ENCODE data around the gene C21orf58. TPM values are rescaled to one million over a fixed set of nuclear protein-coding genes. Genes with fewer than 3 reads are reported as not detected.

Gene C21orf58
- total RNA-seq, 1 donor from 2014 or later, result 12.1 TPM

- DNase-seq (ENCODE audit: low read depth), result no peak
- no peak overlapping the region for H3K4me3 ChIP-seq (ENCODE audit: low read depth, low read length)
- no peak for TF ChIP-seq CTCF (conservative IDR thresholded peaks at IDR 0.05; ENCODE audit: low read depth, low read length)
Observed at GRCh38 chr21:46274797-46275390, 48.8 kb downstream of the C21orf58 start.

DNA sequence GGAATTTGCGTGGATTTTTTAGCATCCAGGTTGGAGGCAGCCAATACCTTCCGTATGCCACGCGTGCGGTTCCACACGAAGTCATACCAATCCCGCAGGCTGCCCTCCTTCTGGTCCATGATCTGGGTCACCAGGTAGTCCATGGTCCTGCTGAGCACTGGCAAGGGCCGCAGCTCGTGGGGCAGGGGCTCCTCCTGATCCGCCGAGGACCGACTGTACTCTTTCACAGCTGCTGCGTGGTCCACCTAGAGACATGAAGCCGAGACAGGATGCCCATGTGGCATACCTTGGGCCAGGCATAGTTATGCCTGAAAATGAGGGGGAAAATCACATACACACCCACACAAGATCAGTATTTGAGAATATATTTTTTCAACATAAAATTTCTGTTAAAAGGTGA is 50.3 kb downstream of the C21orf58 start:
- H3K4me3 ChIP-seq (ENCODE audit: low read depth, low read length), result no peak overlapping the region
- TF ChIP-seq CTCF (conservative IDR thresholded peaks at IDR 0.05; ENCODE audit: low read depth, low read length), result no peak
- DNase-seq (ENCODE audit: low read depth), result no peak

DNA sequence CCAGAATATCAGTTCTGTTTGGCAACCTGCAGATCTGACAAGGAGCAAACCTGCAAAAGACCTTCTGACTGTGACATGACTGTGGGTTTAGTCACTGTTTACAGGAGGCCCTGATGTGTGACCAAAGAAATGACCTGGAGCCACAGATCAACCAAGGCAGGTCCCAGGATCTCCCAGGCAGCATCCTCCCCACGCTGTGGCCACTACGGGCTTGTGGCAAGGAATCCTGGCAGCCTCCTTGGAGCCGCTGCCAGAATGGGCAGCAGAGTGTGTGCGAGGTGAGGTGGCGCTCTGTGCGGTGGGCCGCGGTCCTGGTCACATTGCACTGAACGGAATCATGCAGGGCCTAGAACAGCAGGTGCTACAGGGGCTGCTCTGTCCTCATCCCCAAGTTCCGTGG is 54.2 kb downstream of the C21orf58 start:
- no peak for TF ChIP-seq CTCF (conservative IDR thresholded peaks at IDR 0.05; ENCODE audit: low read depth, low read length)
- no peak overlapping the region for H3K4me3 ChIP-seq (ENCODE audit: low read depth, low read length)
- DNase-seq (ENCODE audit: low read depth), result peak; percentile 89

- DNase-seq (ENCODE audit: low read depth), result no peak
- H3K4me3 ChIP-seq (ENCODE audit: low read depth, low read length), result no peak overlapping the region
- TF ChIP-seq CTCF (conservative IDR thresholded peaks at IDR 0.05; ENCODE audit: low read depth, low read length), result no peak
Observed at GRCh38 chr21:46268371-46268770, 55.3 kb downstream of the C21orf58 start.

DNA sequence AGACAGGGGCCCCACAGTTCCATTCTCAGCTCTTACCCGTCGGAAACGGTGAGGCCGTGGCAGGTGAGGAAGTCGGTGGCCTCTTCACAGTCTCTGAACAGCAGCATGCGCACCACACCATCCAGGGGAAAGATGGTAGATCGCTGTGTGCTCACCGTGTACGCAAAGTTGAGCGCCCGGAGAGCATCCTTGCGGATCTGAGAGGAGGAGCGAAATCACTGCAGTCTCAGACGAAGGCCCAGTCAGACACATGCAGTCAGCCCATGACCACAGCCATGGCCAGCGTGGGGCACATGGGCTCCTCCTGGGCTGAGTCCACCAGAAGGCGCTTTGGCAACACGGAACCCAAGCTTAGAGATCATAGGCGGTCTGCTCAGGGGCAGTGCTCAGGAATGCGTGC is 56.7 kb downstream of the C21orf58 start:
- DNase-seq (ENCODE audit: low read depth), result no peak
- no peak overlapping the region for H3K4me3 ChIP-seq (ENCODE audit: low read depth, low read length)
- no peak for TF ChIP-seq CTCF (conservative IDR thresholded peaks at IDR 0.05; ENCODE audit: low read depth, low read length)

DNA sequence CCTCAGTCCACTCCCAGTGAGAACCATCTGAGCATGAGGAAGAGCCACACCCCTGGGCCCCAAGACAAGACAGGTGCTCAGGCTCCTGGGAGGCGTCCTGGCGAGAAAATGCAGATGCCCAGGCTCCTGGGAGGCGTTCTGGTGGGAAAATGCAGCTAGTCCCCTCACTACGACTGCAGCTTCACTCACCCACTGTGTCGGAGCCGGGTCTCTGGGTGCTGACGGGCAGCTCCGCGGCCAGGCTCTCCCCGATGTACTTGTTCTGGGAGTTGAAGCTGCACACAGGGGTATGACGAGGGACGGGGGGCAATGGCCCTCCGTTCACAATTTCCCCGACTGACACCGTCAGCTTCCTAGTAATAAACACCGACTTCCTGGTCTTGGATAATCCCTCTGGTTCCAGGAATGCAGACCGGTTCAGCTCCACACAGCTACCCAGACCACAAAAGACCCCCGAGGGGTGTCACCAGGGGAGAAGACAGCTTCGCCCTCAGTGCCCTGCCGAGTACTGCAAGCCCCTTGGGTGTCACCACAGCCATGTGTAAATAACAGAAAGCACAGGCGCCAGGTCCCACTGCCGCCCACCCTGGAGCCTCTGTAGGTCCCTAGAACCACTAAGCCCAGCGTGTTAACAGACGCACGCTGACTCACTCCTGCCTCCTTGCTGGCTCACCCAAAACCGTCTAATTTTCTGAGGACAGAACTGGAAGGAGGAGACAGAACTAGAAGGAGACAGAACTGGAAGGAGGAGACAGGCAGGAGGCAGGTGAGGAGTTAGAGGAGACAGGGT is 57.7 kb downstream of the C21orf58 start:
- no peak for TF ChIP-seq CTCF (conservative IDR thresholded peaks at IDR 0.05; ENCODE audit: low read depth, low read length)
- no peak overlapping the region for H3K4me3 ChIP-seq (ENCODE audit: low read depth, low read length)
- DNase-seq (ENCODE audit: low read depth), result no peak

Measured in epithelial cell of proximal tubule (primary cell).